ENCODE measurements around the gene ST6GALNAC2. TPM values are rescaled to one million over a fixed set of nuclear protein-coding genes. Genes with fewer than 3 reads are reported as not detected.
"Not testable (repeated sequence)": the region's sequence is repeated elsewhere in the genome, so short reads cannot be mapped to it uniquely, and the experiment has no call there.

Gene ST6GALNAC2
- total RNA-seq, 4 donors from 2014 or later, result 1.4 to 4.4 (median 1.6) TPM; not detected in 1

- WGBS, 2 donors (ENCODE audit: low coverage in 1 of 2), result 86 to 90% methylated on average over 1 to 3 of the region's 3 CpGs
- H3K36me3 ChIP-seq, result no peaks in the 10 kb centered on the region
- in situ Hi-C loops (cut with MboI; ENCODE audit: low pct_ligation_motif_present in 1 of 4, low pct_unique_long_range_greater_than_20kb in 1 of 4, low sequenced_read_pairs in 3 of 4), result no loop called here
- no peaks in the 10 kb centered on the region for H3K27me3 ChIP-seq
- no peak for DNase-seq
- H3K4me1 ChIP-seq, result peaks cover 4 to 10% (median 5%) of the 10 kb centered on the region in 4 donors
- intact Hi-C loops (cut with DNase I; ENCODE audit: low total_unique reads), result no loop called here
- H3K9me3 ChIP-seq, result no peaks in the 10 kb centered on the region
- H3K4me3 ChIP-seq, result no peak overlapping the region
- TF ChIP-seq CTCF (IDR thresholded peaks at IDR 0.05) (no peak), EP300 (IDR thresholded peaks at IDR 0.05; ENCODE audit: low read depth) (no peak), POLR2A (IDR thresholded peaks at IDR 0.05) (no peak), POLR2AphosphoS5 (IDR thresholded peaks at IDR 0.05) (no peak)
- H3K27ac ChIP-seq, result no peak overlapping the region
These were observed 19.1 kb downstream of the ST6GALNAC2 start for GRCh38 chr17:76566613-76566943.

- no peak overlapping the region for H3K27ac ChIP-seq
- in situ Hi-C loops (cut with MboI; ENCODE audit: low pct_ligation_motif_present in 1 of 4, low pct_unique_long_range_greater_than_20kb in 1 of 4, low sequenced_read_pairs in 3 of 4) (no loop called here), intact Hi-C loops (cut with DNase I; ENCODE audit: low total_unique reads) (no loop called here)
- 85 to 92% methylated on average over 9 to 14 of the region's 14 CpGs for WGBS, 2 donors (ENCODE audit: low coverage in 1 of 2)
- H3K4me3 ChIP-seq, result no peak overlapping the region
- TF ChIP-seq EP300 (IDR thresholded peaks at IDR 0.05; ENCODE audit: low read depth) (no peak), POLR2AphosphoS5 (IDR thresholded peaks at IDR 0.05) (no peak), CTCF (IDR thresholded peaks at IDR 0.05) (no peak), POLR2A (IDR thresholded peaks at IDR 0.05) (no peak)
- no peaks in the 10 kb centered on the region for H3K27me3 ChIP-seq
- DNase-seq, result no peak
- no peaks in the 10 kb centered on the region for H3K9me3 ChIP-seq
- H3K4me1 ChIP-seq, result peaks cover 4 to 17% (median 10%) of the 10 kb centered on the region in 4 donors
- no peaks in the 10 kb centered on the region for H3K36me3 ChIP-seq
These were observed 19.7 kb downstream of the ST6GALNAC2 start for GRCh38 chr17:76565728-76566612.

GRCh38 chr17:76564991-76565727 lies 20.5 kb downstream of the ST6GALNAC2 start:
- H3K4me3 ChIP-seq; DNase-seq; H3K27me3 ChIP-seq; H3K9me3 ChIP-seq; in situ Hi-C loops (cut with MboI; ENCODE audit: low pct_ligation_motif_present in 1 of 4, low pct_unique_long_range_greater_than_20kb in 1 of 4, low sequenced_read_pairs in 3 of 4); H3K36me3 ChIP-seq; intact Hi-C loops (cut with DNase I; ENCODE audit: low total_unique reads); H3K27ac ChIP-seq: not testable (repeated sequence)
- 72 to 86% methylated on average over 2 to 8 of the region's 8 CpGs for WGBS, 2 donors (ENCODE audit: low coverage in 1 of 2)
- peaks cover 4 to 25% (median 15%) of the 10 kb centered on the region in 4 donors for H3K4me1 ChIP-seq

GRCh38 chr17:76563359-76563758 lies 22.3 kb downstream of the ST6GALNAC2 start:
- H3K36me3 ChIP-seq; H3K9me3 ChIP-seq; intact Hi-C loops (cut with DNase I; ENCODE audit: low total_unique reads); H3K27me3 ChIP-seq; H3K4me3 ChIP-seq; in situ Hi-C loops (cut with MboI; ENCODE audit: low pct_ligation_motif_present in 1 of 4, low pct_unique_long_range_greater_than_20kb in 1 of 4, low sequenced_read_pairs in 3 of 4); DNase-seq: not testable (repeated sequence)
- peaks cover 10 to 43% (median 31%) of the 10 kb centered on the region in 4 donors for H3K4me1 ChIP-seq
- peak overlapping the region in 1 of 4 donors; percentile 34 for H3K27ac ChIP-seq
- 65 to 88% methylated on average over 2 of the region's 2 CpGs for WGBS, 2 donors (ENCODE audit: low coverage in 1 of 2)

- no peak for TF ChIP-seq CTCF (IDR thresholded peaks at IDR 0.05)
- no peak for TF ChIP-seq POLR2A (IDR thresholded peaks at IDR 0.05)
- TF ChIP-seq POLR2AphosphoS5 (IDR thresholded peaks at IDR 0.05), result no peak
- no peak for TF ChIP-seq EP300 (IDR thresholded peaks at IDR 0.05; ENCODE audit: low read depth)
- Histone ChIP-seq H3K36me3 (no peaks in the 10 kb centered on the region), H3K4me1 (peaks cover 10 to 47% (median 34%) of the 10 kb centered on the region in 4 donors), H3K27me3 (no peaks in the 10 kb centered on the region), H3K9me3 (no peaks in the 10 kb centered on the region), H3K27ac (peak overlapping the region; percentile 5 to 44 (median 20)), H3K4me3 (no peak overlapping the region)
- 0 to 56% methylated on average over 1 to 6 of the region's 6 CpGs for WGBS, 2 donors (ENCODE audit: low coverage in 1 of 2)
- in situ Hi-C loops (cut with MboI; ENCODE audit: low pct_ligation_motif_present in 1 of 4, low pct_unique_long_range_greater_than_20kb in 1 of 4, low sequenced_read_pairs in 3 of 4) (no loop called here), intact Hi-C loops (cut with DNase I; ENCODE audit: low total_unique reads) (no loop called here)
- no peak for DNase-seq
These were observed 22.9 kb downstream of the ST6GALNAC2 start for GRCh38 chr17:76562734-76563148.
